PFSK-1 (cell line): Measurements from ENCODE around the gene SGPP1.

Experiments used
- REST ChIP-seq, 2 experiments: IDR thresholded peaks; 2 replicates each; pipeline versions ENCODE4 v1.6.1 to v1.8.0; 2011 to 2012; ENCODE audit warnings: low read depth in 2 of 2, low read length in 2 of 2, control low read depth in 1 of 2, inconsistent platforms in 1 of 2, mild to moderate bottlenecking in 1 of 2, moderate library complexity in 1 of 2; ENCODE audit not compliant: insufficient read depth in 1 of 2
- SIN3A ChIP-seq: IDR thresholded peaks from 2 replicates; pipeline ENCODE4 v1.6.1; 2012; ENCODE audit warnings: mild to moderate bottlenecking, low read length, moderate library complexity, borderline replicate concordance; ENCODE audit not compliant: insufficient read depth

- no peak for TF ChIP-seq SIN3A
- TF ChIP-seq REST (IDR thresholded peaks at IDR 0.05; ENCODE audit: insufficient read depth in 1 of 2, low read depth in 2 of 2, low read length in 2 of 2): no peak
Measured at GRCh38 chr14:63682727-63683593, 44.9 kb downstream of the SGPP1 start.
